ENCODE results near the gene ATG10.

ATG10 gene

DNA sequence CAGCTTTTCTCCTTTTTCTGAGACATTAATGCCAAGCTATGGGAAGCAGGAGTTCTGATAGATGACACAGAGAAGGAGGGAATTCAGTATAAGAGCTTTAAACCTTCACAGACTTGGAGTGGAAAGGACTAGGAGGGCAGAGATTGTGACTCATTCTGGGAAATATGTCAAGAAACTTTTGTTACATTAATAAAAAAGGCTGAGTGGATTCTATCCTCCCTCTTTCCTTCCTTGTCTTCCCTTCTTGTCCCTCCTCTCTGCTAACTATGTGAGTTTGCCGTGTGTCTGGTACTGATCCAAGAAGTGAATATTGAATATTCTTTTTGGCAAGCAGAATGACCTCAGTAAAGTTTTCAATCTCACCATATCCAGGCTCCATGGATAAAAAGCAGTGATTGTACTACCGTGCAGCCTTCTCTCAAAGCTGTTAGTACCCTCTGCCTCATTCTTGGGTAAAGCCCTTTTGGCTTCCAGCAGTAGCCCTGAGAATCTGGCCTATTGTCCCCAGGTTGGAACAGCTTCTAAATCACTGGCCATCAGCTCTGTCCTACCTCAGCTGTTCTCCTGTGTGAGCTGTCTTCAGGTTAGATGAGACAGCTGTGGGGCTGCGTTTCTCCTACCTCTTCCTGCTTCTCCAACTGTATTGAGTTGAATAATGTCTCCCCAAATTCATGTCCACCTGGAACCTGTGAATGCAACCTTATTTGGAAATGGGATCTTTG lies 73.9 kb downstream of the ATG10 start:
- TF ChIP-seq CTCF (conservative IDR thresholded peaks at IDR 0.05; ENCODE audit: low read depth) = no peak
- ChIA-PET POLR2A (ENCODE audit: low non-redundant PET) (no interaction called here), CTCF (no interaction called here)
- H3K27ac ChIP-seq = no peak overlapping the region
- DNase-seq (ENCODE audit: low spot score) = peak; percentile 15

GRCh38 chr5:82046276-82046647 lies 74.4 kb downstream of the ATG10 start:
- TF ChIP-seq CTCF (conservative IDR thresholded peaks at IDR 0.05; ENCODE audit: low read depth) = no peak
- no peak overlapping the region for H3K27ac ChIP-seq
- ChIA-PET CTCF (no interaction called here), POLR2A (ENCODE audit: low non-redundant PET) (no interaction called here)
- no peak for DNase-seq (ENCODE audit: low spot score)

- ChIA-PET CTCF (interaction anchor here (1.3 kb wide), 1 partner anchor 12 kb away, joined by 3 read pairs; no protein-coding TSS in a partner anchor), POLR2A (ENCODE audit: low non-redundant PET) (interaction anchor here (0.5 kb wide), 1 partner anchor 394 kb away, joined by 11 read pairs; no protein-coding TSS in a partner anchor)
- H3K27ac ChIP-seq = no peak overlapping the region
- DNase-seq (ENCODE audit: low spot score) = no peak
- no peak for TF ChIP-seq CTCF (conservative IDR thresholded peaks at IDR 0.05; ENCODE audit: low read depth)
These were observed 79.1 kb downstream of the ATG10 start for GRCh38 chr5:82050955-82051354.

DNA sequence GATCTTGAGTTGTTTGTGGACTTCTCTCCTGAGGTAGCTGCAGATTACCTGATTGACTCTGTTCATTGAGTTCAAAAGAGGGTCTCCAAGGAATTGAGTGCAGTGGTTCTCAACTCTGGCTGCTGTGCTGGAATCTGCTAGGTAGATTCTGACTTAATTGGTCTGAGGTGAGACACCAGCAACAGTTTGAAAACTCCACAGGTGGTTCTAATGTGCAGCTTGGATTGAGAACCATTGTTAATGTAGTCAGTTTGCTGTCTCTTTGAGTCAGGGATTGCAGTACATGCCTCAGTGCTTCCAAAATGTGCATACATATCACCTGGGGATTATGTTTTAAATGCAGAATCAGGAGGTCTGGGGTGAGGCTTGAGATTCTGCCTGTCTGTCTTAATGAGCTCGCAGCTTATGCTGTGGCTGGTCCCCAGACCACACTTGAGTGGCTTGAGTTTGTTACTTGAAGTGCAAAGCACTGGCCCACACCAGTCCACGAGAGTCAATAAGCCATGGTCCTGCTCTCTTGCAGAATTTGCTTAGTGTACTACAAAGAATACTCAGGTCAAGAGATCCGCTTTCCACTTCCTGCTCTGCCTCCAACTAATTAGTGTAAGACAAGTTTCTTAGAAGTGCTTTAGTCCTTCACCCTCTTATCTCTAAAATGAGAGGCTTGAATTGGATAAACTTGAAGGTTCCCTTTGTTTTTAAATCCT lies 82.3 kb downstream of the ATG10 start:
- CTCF ChIA-PET = interaction anchor here (0.7 kb wide), 1 partner anchor 49 kb away, joined by 3 read pairs; no protein-coding TSS in a partner anchor

GRCh38 chr5:82057051-82057450 lies 85.2 kb downstream of the ATG10 start:
- DNase-seq (ENCODE audit: low spot score) = no peak
- H3K27ac ChIP-seq = no peak overlapping the region
- CTCF ChIA-PET = no interaction called here
- no peak for TF ChIP-seq CTCF (conservative IDR thresholded peaks at IDR 0.05; ENCODE audit: low read depth)
- POLR2A ChIA-PET (ENCODE audit: low non-redundant PET) = no interaction called here

More for the DNA sequence above, 82.3 kb downstream of the ATG10 start:
- TF ChIP-seq CTCF (conservative IDR thresholded peaks at IDR 0.05; ENCODE audit: low read depth) = no peak
- no peak for DNase-seq (ENCODE audit: low spot score)
- no peak overlapping the region for H3K27ac ChIP-seq
- POLR2A ChIA-PET (ENCODE audit: low non-redundant PET) = no interaction called here

DNA sequence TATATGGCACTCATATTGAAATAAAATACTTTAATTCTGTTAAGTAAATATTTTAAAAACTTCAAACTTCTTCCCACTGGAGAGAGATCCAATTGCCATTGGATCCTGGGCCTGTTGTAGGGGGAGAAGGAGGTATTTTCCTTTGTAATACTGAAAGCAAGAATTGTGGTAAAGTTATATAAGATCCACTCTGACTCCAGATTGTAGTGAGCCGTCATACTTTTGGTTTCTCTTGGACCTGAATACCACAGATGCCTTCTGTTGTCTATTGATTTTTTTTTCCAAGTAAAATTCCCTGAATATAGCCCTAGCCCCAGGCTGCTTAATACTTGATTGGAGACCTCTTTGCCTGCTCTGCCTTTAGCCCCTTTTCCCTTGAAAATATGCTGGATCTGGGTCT lies 86.9 kb downstream of the ATG10 start:
- ChIA-PET POLR2A (ENCODE audit: low non-redundant PET) (no interaction called here), CTCF (no interaction called here)
- TF ChIP-seq CTCF (conservative IDR thresholded peaks at IDR 0.05; ENCODE audit: low read depth) = no peak
- no peak for DNase-seq (ENCODE audit: low spot score)
- H3K27ac ChIP-seq = no peak overlapping the region

Measured in RWPE1 (cell line).